K562 (cell line): ENCODE measurements around the gene MSTO1.

ENCODE experiments used
- CHD2 ChIP-seq: IDR thresholded peaks from 2 replicates; pipeline ENCODE4 v1.6.1; 2011; ENCODE audit warnings: low read depth, low read length
- FOXM1 ChIP-seq, 2 experiments: fragments of 450-650 bp in 1 of 2; sonication (generic) in 1 of 2; formaldehyde crosslinking in 1 of 2; IDR thresholded peaks; 2 replicates each; pipeline versions ENCODE4 v1.6.1 to v1.9.0; 2017 to 2022; ENCODE audit warnings: low read depth in 2 of 2, mild to moderate bottlenecking in 2 of 2, missing genetic modification reagents in 1 of 2, moderate library complexity in 1 of 2
- HMGN3 ChIP-seq: IDR thresholded peaks from 2 replicates; pipeline ENCODE4 v1.6.1; 2011; ENCODE audit warnings: borderline replicate concordance, low read depth, mild to moderate bottlenecking, mixed read lengths, low read length; ENCODE audit not compliant: insufficient read length; ENCODE audit errors: extremely low read depth
- RBM34 ChIP-seq: fragments of 200-400 bp; formaldehyde crosslinking; IDR thresholded peaks from 2 replicates; pipeline ENCODE4 v1.6.1; 2018; ENCODE audit warnings: low read length, borderline replicate concordance; ENCODE audit not compliant: insufficient read depth
- SMAD1 ChIP-seq: fragments of 150-350 bp; IDR thresholded peaks from 2 replicates; pipeline ENCODE4 v1.6.1; 2014; ENCODE audit warnings: low read length, low read depth; ENCODE audit not compliant: partially characterized antibody
- TAF7 ChIP-seq: fragments of 450-650 bp; IDR thresholded peaks from 2 replicates; pipeline ENCODE4 v1.6.1; 2016; ENCODE audit warnings: missing genetic modification characterization, missing compliant biosample characterization
- TCF7L2 ChIP-seq: fragments of 150-350 bp; IDR thresholded peaks from 2 replicates; pipeline ENCODE4 v1.6.1; 2016; ENCODE audit warnings: low read depth, mild to moderate bottlenecking, low read length, moderate library complexity
- TEAD1 ChIP-seq, 2 experiments: fragments of 450-650 bp in 1 of 2; sonication (generic) in 1 of 2; formaldehyde crosslinking; IDR thresholded peaks; 2 replicates each; pipeline versions ENCODE4 v1.4.0 to v1.8.0; 2020 to 2022; ENCODE audit warnings: mild to moderate bottlenecking in 2 of 2, missing genetic modification reagents in 1 of 2
- TF ChIP-seq, protein P1 (sequence below), 3 experiments: IDR thresholded peaks in 2 of 3; conservative IDR thresholded peaks in 1 of 3; 2 replicates each; pipeline ENCODE4 v1.5.1; 2011 to 2012; ENCODE audit warnings: low read length in 3 of 3, mild to moderate bottlenecking in 3 of 3, control low read depth in 2 of 3, improper control_type of control experiment in 1 of 3, inconsistent platforms in 1 of 3, low read depth in 1 of 3, mixed read lengths in 1 of 3, moderate library complexity in 1 of 3; ENCODE audit not compliant: insufficient read depth in 2 of 3
- TF ChIP-seq, protein P2 (sequence below): fragments of 250-450 bp; sonication (Bioruptor Pico); IDR thresholded peaks from 2 replicates; pipeline ENCODE4 v1.5.0; 2020; ENCODE audit warnings: mild to moderate bottlenecking, borderline replicate concordance
- TF ChIP-seq, protein P3 (sequence below): sonication (generic); formaldehyde crosslinking; IDR thresholded peaks from 2 replicates; pipeline ENCODE4 v1.8.1; 2022; ENCODE audit warnings: missing genetic modification reagents

DNA sequence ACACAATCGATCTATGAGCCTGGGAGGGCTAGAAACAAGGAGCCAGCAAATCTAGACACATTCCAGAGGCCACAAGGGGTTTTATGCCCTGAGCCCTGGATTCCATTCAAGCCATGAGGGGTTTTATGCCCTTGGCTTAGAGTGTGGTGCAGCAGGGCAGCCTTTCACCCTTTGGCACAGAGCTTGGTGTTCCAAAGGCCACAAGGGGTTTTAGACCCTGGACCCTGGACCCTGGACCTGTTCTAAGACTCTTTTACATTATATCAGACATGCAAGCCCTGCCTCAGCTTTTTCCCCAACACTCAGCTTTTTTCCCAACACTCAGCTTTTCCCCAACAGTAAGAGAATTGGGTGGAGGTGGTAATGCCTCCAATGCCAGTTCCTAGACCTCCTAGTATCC is 13.3 kb downstream of the MSTO1 start:
- TF ChIP-seq, protein P1, sequence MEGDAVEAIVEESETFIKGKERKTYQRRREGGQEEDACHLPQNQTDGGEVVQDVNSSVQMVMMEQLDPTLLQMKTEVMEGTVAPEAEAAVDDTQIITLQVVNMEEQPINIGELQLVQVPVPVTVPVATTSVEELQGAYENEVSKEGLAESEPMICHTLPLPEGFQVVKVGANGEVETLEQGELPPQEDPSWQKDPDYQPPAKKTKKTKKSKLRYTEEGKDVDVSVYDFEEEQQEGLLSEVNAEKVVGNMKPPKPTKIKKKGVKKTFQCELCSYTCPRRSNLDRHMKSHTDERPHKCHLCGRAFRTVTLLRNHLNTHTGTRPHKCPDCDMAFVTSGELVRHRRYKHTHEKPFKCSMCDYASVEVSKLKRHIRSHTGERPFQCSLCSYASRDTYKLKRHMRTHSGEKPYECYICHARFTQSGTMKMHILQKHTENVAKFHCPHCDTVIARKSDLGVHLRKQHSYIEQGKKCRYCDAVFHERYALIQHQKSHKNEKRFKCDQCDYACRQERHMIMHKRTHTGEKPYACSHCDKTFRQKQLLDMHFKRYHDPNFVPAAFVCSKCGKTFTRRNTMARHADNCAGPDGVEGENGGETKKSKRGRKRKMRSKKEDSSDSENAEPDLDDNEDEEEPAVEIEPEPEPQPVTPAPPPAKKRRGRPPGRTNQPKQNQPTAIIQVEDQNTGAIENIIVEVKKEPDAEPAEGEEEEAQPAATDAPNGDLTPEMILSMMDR (IDR thresholded peaks at IDR 0.05 in 2 of 3, conservative IDR thresholded peaks at IDR 0.05 in 1 of 3; ENCODE audit: insufficient read depth in 2 of 3, low read depth in 1 of 3, low read length in 3 of 3) = no peak
- TF ChIP-seq RBM34 = no peak
- TF ChIP-seq TAF7 = no peak
- no peak for TF ChIP-seq TEAD1 (CRISPR knock-in tag; IDR thresholded peaks at IDR 0.05)
- TF ChIP-seq, protein P2, sequence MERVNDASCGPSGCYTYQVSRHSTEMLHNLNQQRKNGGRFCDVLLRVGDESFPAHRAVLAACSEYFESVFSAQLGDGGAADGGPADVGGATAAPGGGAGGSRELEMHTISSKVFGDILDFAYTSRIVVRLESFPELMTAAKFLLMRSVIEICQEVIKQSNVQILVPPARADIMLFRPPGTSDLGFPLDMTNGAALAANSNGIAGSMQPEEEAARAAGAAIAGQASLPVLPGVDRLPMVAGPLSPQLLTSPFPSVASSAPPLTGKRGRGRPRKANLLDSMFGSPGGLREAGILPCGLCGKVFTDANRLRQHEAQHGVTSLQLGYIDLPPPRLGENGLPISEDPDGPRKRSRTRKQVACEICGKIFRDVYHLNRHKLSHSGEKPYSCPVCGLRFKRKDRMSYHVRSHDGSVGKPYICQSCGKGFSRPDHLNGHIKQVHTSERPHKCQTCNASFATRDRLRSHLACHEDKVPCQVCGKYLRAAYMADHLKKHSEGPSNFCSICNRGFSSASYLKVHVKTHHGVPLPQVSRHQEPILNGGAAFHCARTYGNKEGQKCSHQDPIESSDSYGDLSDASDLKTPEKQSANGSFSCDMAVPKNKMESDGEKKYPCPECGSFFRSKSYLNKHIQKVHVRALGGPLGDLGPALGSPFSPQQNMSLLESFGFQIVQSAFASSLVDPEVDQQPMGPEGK (CRISPR knock-in tag) = no peak
- TF ChIP-seq, protein P3, sequence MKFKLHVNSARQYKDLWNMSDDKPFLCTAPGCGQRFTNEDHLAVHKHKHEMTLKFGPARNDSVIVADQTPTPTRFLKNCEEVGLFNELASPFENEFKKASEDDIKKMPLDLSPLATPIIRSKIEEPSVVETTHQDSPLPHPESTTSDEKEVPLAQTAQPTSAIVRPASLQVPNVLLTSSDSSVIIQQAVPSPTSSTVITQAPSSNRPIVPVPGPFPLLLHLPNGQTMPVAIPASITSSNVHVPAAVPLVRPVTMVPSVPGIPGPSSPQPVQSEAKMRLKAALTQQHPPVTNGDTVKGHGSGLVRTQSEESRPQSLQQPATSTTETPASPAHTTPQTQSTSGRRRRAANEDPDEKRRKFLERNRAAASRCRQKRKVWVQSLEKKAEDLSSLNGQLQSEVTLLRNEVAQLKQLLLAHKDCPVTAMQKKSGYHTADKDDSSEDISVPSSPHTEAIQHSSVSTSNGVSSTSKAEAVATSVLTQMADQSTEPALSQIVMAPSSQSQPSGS (CRISPR knock-in tag) = no peak
- TF ChIP-seq SMAD1 = no peak
- no peak for TF ChIP-seq TCF7L2
- TF ChIP-seq HMGN3 = no peak
- TF ChIP-seq FOXM1 (IDR thresholded peaks at IDR 0.05; ENCODE audit: low read depth) = no peak
- no peak for TF ChIP-seq FOXM1 (CRISPR knock-in tag; IDR thresholded peaks at IDR 0.05; ENCODE audit: low read depth)
- no peak for TF ChIP-seq CHD2
